Activated CD4-positive, alpha-beta memory T cell treated with anti-CD3 and anti-CD28 coated beads for 36 hours (primary cell): ENCODE results near the gene MTM1. TPM values are rescaled to one million over a fixed set of nuclear protein-coding genes. Genes with fewer than 3 reads are reported as not detected.

Experiments
- CTCF ChIA-PET: fragments of 350-600 bp; sonication (Branson Sonifier 250); formaldehyde crosslinking; loops from one replicate; lab custom pipeline; 2021; ENCODE audit warnings: antibody characterized with exemption, inconsistent platforms; lab: Charles Lee
- POLR2A ChIA-PET: fragments of 350-600 bp; sonication (Branson Sonifier 250); formaldehyde crosslinking; loops from one replicate; lab custom pipeline; 2021; ENCODE audit warnings: antibody characterized with exemption; lab: Charles Lee
- DNase-seq: peaks from one replicate; pipeline ENCODE4 v3.0.0-alpha.2; 2020
- H3K27ac Mint-ChIP-seq: one replicate; pipeline ENCODE4 v1.8.0; 2021; ENCODE audit warnings: mixed read lengths
- H3K27me3 Mint-ChIP-seq: one replicate; pipeline ENCODE4 v1.8.0; 2021; ENCODE audit warnings: mixed read lengths
- H3K36me3 Mint-ChIP-seq: one replicate; pipeline ENCODE4 v1.8.0; 2021; ENCODE audit warnings: mixed read lengths
- H3K4me1 Mint-ChIP-seq: one replicate; pipeline ENCODE4 v1.8.0; 2021; ENCODE audit warnings: low read depth, mixed read lengths
- H3K4me3 Mint-ChIP-seq: one replicate; pipeline ENCODE4 v1.8.0; 2021; ENCODE audit warnings: mild to moderate bottlenecking, mixed read lengths
- H3K9me3 Mint-ChIP-seq: one replicate; pipeline ENCODE4 v1.8.0; 2021; ENCODE audit warnings: mixed read lengths
- intact Hi-C: fragments of 100-400 bp; cut with micrococcal nuclease; formaldehyde crosslinking; loops from one replicate; pipeline ENCODE4 v1.15.1; 2023
- total RNA-seq, 2 experiments: library from RNA; stranded (reverse); gene quantifications; one replicate each; pipeline ENCODE4 v1.2.3, GENCODE V29; 2021

Gene MTM1
- total RNA-seq, 2 experiments from 2014 or later = 24.4 to 24.6 TPM

- Mint-ChIP-seq H3K27ac (peak overlapping the region; percentile 56), H3K4me1 (peaks cover 45% of the 10 kb centered on the region), H3K27me3 (no peaks in the 10 kb centered on the region), H3K4me3 (no peak overlapping the region), H3K36me3 (peaks cover 6% of the 10 kb centered on the region), H3K9me3 (no peaks in the 10 kb centered on the region)
- intact Hi-C loops = loop anchor here (1.0 to 10.0 kb wide), 4 partner anchors 14 to 755 kb away; partner anchors contain the start of genes EOLA2 and MAMLD1
- DNase-seq = peak; percentile 55
- ChIA-PET CTCF (interaction anchor here (0.9 to 1.9 kb wide), 2 partner anchors 13 to 26 kb away, joined by 4 to 7 read pairs; no protein-coding TSS in a partner anchor), POLR2A (interaction anchor here (0.7 kb wide), 1 partner anchor 15 kb away, joined by 3 read pairs; no protein-coding TSS in a partner anchor)
These were observed 121.7 kb downstream of the MTM1 start for GRCh38 chrX:150690126-150690525.

- DNase-seq = peak; percentile 31
- ChIA-PET POLR2A (interaction anchor here (1.3 to 2.6 kb wide), 2 partner anchors 10 to 117 kb away, joined by 3 to 7 read pairs; no protein-coding TSS in a partner anchor), CTCF (interaction anchor here (0.6 to 2.3 kb wide), 3 partner anchors 9 to 23 kb away, joined by 3 to 18 read pairs (median 9); no protein-coding TSS in a partner anchor)
- peaks cover 10% of the 10 kb centered on the region for H3K36me3 Mint-ChIP-seq
- peaks cover 65% of the 10 kb centered on the region for H3K4me1 Mint-ChIP-seq
- H3K4me3 Mint-ChIP-seq = peak overlapping the region; percentile 89
- no peaks in the 10 kb centered on the region for H3K27me3 Mint-ChIP-seq
- H3K27ac Mint-ChIP-seq = peak overlapping the region; percentile 97
- intact Hi-C loops = loop anchor here (5.0 to 10.0 kb wide), 3 partner anchors 183 to 757 kb away; partner anchors contain the start of genes EOLA2 and MAMLD1
- H3K9me3 Mint-ChIP-seq = no peaks in the 10 kb centered on the region
These were observed 123.9 kb downstream of the MTM1 start for GRCh38 chrX:150692296-150692695.

- intact Hi-C loops = loop anchor here (5.0 to 10.0 kb wide), 3 partner anchors 182 to 758 kb away; partner anchors contain the start of genes EOLA2 and MAMLD1
- H3K27ac Mint-ChIP-seq = peak within 1 kb of the TSS; percentile 98
- H3K27me3 Mint-ChIP-seq = no peaks in the 10 kb centered on the region
- peak within 1 kb of the TSS; percentile 89 for H3K4me3 Mint-ChIP-seq
- peak; percentile 64 for DNase-seq
- H3K9me3 Mint-ChIP-seq = no peaks in the 10 kb centered on the region
- peaks cover 71% of the 10 kb centered on the region for H3K4me1 Mint-ChIP-seq
- POLR2A ChIA-PET = interaction anchor here (1.0 to 2.6 kb wide), 4 partner anchors 9 to 123 kb away, joined by 3 to 19 read pairs (median 6); no protein-coding TSS in a partner anchor
- CTCF ChIA-PET = interaction anchor here (0.6 to 2.4 kb wide), 4 partner anchors 10 to 22 kb away, joined by 3 to 18 read pairs (median 11); no protein-coding TSS in a partner anchor
- H3K36me3 Mint-ChIP-seq = peaks cover 13% of the 10 kb centered on the region
These were observed 124.7 kb downstream of the MTM1 start, which contains the start of gene MTMR1 for GRCh38 chrX:150692831-150693724. TSS of gene MTMR1 (plus strand) at chrX:150693396. CDS start at chrX:150693531, 135 bp downstream.

- H3K27me3 Mint-ChIP-seq = no peaks in the 10 kb centered on the region
- DNase-seq = peak; percentile 86
- no peaks in the 10 kb centered on the region for H3K9me3 Mint-ChIP-seq
- peak overlapping the region; percentile 89 for H3K4me3 Mint-ChIP-seq
- peaks cover 62% of the 10 kb centered on the region for H3K4me1 Mint-ChIP-seq
- POLR2A ChIA-PET = interaction anchor here (0.9 to 2.6 kb wide), 6 partner anchors 8 to 754 kb away, joined by 3 to 19 read pairs (median 4); no protein-coding TSS in a partner anchor
- intact Hi-C loops = loop anchor here (1.0 to 10.0 kb wide), 6 partner anchors 10 to 759 kb away; partner anchors contain the start of genes EOLA2 and MAMLD1
- CTCF ChIA-PET = interaction anchor here (1.0 to 2.4 kb wide), 3 partner anchors 9 to 22 kb away, joined by 3 to 13 read pairs (median 4); no protein-coding TSS in a partner anchor
- H3K27ac Mint-ChIP-seq = peak overlapping the region; percentile 98
- peaks cover 13% of the 10 kb centered on the region for H3K36me3 Mint-ChIP-seq
These were observed 125.5 kb downstream of the MTM1 start for GRCh38 chrX:150693725-150694574.

GRCh38 chrX:150694738-150695410 lies 126.5 kb downstream of the MTM1 start:
- peak; percentile 72 for DNase-seq
- Mint-ChIP-seq H3K27me3 (no peaks in the 10 kb centered on the region), H3K9me3 (no peaks in the 10 kb centered on the region), H3K36me3 (peaks cover 13% of the 10 kb centered on the region), H3K4me1 (peaks cover 61% of the 10 kb centered on the region), H3K4me3 (peak overlapping the region; percentile 89), H3K27ac (peak overlapping the region; percentile 98)
- ChIA-PET POLR2A (interaction anchor here (0.7 to 2.4 kb wide), 7 partner anchors 9 to 755 kb away, joined by 3 to 19 read pairs (median 5); no protein-coding TSS in a partner anchor), CTCF (interaction anchor here (0.6 to 2.4 kb wide), 6 partner anchors 8 to 328 kb away, joined by 3 to 13 read pairs (median 4); no protein-coding TSS in a partner anchor)
- intact Hi-C loops = loop anchor here (1.0 to 10.0 kb wide), 6 partner anchors 9 to 760 kb away; partner anchors contain the start of genes EOLA2 and MAMLD1

GRCh38 chrX:150696331-150696730 lies 127.9 kb downstream of the MTM1 start:
- Mint-ChIP-seq H3K9me3 (no peaks in the 10 kb centered on the region), H3K27me3 (no peaks in the 10 kb centered on the region), H3K36me3 (peaks cover 10% of the 10 kb centered on the region), H3K4me1 (peaks cover 51% of the 10 kb centered on the region), H3K4me3 (peak overlapping the region; percentile 89), H3K27ac (peak overlapping the region; percentile 98)
- ChIA-PET CTCF (interaction anchor here (0.9 to 1.5 kb wide), 4 partner anchors 11 to 21 kb away, joined by 3 to 4 read pairs (median 4); no protein-coding TSS in a partner anchor), POLR2A (interaction anchor here (1.0 to 1.1 kb wide), 2 partner anchors 15 to 124 kb away, joined by 4 to 5 read pairs; no protein-coding TSS in a partner anchor)
- DNase-seq = peak; percentile 31
- intact Hi-C loops = loop anchor here (2.0 to 10.0 kb wide), 3 partner anchors 34 to 762 kb away; partner anchors contain the start of gene EOLA2

- H3K4me1 Mint-ChIP-seq = peaks cover 49% of the 10 kb centered on the region
- intact Hi-C loops = loop anchor here (2.0 to 10.0 kb wide), 3 partner anchors 34 to 762 kb away; partner anchors contain the start of gene EOLA2
- POLR2A ChIA-PET = interaction anchor here (1.0 kb wide), 1 partner anchor 124 kb away, joined by 5 read pairs; no protein-coding TSS in a partner anchor
- peak overlapping the region; percentile 53 for H3K4me3 Mint-ChIP-seq
- H3K27ac Mint-ChIP-seq = peak overlapping the region; percentile 98
- H3K27me3 Mint-ChIP-seq = no peaks in the 10 kb centered on the region
- peaks cover 12% of the 10 kb centered on the region for H3K36me3 Mint-ChIP-seq
- peak; percentile 59 for DNase-seq
- H3K9me3 Mint-ChIP-seq = no peaks in the 10 kb centered on the region
- CTCF ChIA-PET = interaction anchor here (0.7 to 1.5 kb wide), 4 partner anchors 11 to 120 kb away, joined by 3 to 4 read pairs (median 3); no protein-coding TSS in a partner anchor
These were observed 128.4 kb downstream of the MTM1 start for GRCh38 chrX:150696866-150697265.

GRCh38 chrX:150697641-150698040 lies 129.2 kb downstream of the MTM1 start:
- H3K9me3 Mint-ChIP-seq = no peaks in the 10 kb centered on the region

GRCh38 chrX:150698981-150699380 lies 130.6 kb downstream of the MTM1 start:
- H3K9me3 Mint-ChIP-seq = no peaks in the 10 kb centered on the region
- H3K36me3 Mint-ChIP-seq = peaks cover 12% of the 10 kb centered on the region
- H3K4me3 Mint-ChIP-seq = no peak overlapping the region
- no peaks in the 10 kb centered on the region for H3K27me3 Mint-ChIP-seq
- CTCF ChIA-PET = interaction anchor here (0.6 to 2.6 kb wide), 5 partner anchors 14 to 37 kb away, joined by 3 to 8 read pairs (median 5); no protein-coding TSS in a partner anchor
- intact Hi-C loops = loop anchor here (10.0 kb wide), 2 partner anchors 176 to 764 kb away; partner anchors contain the start of gene EOLA2
- DNase-seq = no peak
- POLR2A ChIA-PET = no interaction called here
- H3K4me1 Mint-ChIP-seq = peaks cover 61% of the 10 kb centered on the region
- peak overlapping the region; percentile 38 for H3K27ac Mint-ChIP-seq

More at GRCh38 chrX:150697641-150698040, 129.2 kb downstream of the MTM1 start:
- peak; percentile 61 for DNase-seq
- H3K36me3 Mint-ChIP-seq = peaks cover 12% of the 10 kb centered on the region
- no peaks in the 10 kb centered on the region for H3K27me3 Mint-ChIP-seq
- peak overlapping the region; percentile 42 for H3K4me3 Mint-ChIP-seq
- ChIA-PET POLR2A (no interaction called here), CTCF (interaction anchor here (0.7 to 2.1 kb wide), 2 partner anchors 17 to 120 kb away, joined by 3 to 6 read pairs; no protein-coding TSS in a partner anchor)
- peak overlapping the region; percentile 98 for H3K27ac Mint-ChIP-seq
- intact Hi-C loops = loop anchor here (2.0 to 10.0 kb wide), 3 partner anchors 33 to 763 kb away; partner anchors contain the start of gene EOLA2
- peaks cover 50% of the 10 kb centered on the region for H3K4me1 Mint-ChIP-seq
